Lower leg skin (tissue), 3 donors: ENCODE measurements around the gene SPATA33.

Source experiments
- CTCF ChIP-seq, 3 donors: fragments of 450-650 bp; IDR thresholded peaks; one replicate each; pipeline ENCODE4 v1.5.1; 2016; ENCODE audit warnings: antibody characterized with exemption in 3 of 3, mild to moderate bottlenecking in 3 of 3, moderate library complexity in 2 of 3
- POLR2A ChIP-seq, 2 donors: fragments of 450-650 bp; IDR thresholded peaks; one replicate each; pipeline ENCODE4 v1.6.1; 2016 to 2017; ENCODE audit warnings: antibody characterized with exemption in 2 of 2, mild to moderate bottlenecking in 1 of 2, moderate library complexity in 1 of 2

GRCh38 chr16:89613231-89613953 is 44.2 kb upstream of the SPATA33 start, which contains the start of gene DPEP1:
- no peak for TF ChIP-seq CTCF (IDR thresholded peaks at IDR 0.05)
- TF ChIP-seq POLR2A (IDR thresholded peaks at IDR 0.05), result no peak
